Hematopoietic multipotent progenitor cell treated with erythropoietin and hydrocortisone succinate and interleukin-3 and kit ligand, for 4 days (in vitro differentiated cells): Measurements from ENCODE around the gene TNRC6C.
"Not testable (repeated sequence)": the region's sequence is repeated elsewhere in the genome, so short reads cannot be mapped to it uniquely, and the experiment has no call there.

Source experiments
- DNase-seq: peaks from one replicate; pipeline ENCODE4 v3.0.0-alpha.2; 2015

The TNRC6C gene

GRCh38 chr17:78128551-78129350 lies 170.2 kb downstream of the TNRC6C start, which contains the start of gene TMC6:
TSS of gene TMC6 (minus strand) at chr17:78128755. CDS start at chr17:78126832, 1,923 bp downstream.
- peak; percentile 95 for DNase-seq

DNA sequence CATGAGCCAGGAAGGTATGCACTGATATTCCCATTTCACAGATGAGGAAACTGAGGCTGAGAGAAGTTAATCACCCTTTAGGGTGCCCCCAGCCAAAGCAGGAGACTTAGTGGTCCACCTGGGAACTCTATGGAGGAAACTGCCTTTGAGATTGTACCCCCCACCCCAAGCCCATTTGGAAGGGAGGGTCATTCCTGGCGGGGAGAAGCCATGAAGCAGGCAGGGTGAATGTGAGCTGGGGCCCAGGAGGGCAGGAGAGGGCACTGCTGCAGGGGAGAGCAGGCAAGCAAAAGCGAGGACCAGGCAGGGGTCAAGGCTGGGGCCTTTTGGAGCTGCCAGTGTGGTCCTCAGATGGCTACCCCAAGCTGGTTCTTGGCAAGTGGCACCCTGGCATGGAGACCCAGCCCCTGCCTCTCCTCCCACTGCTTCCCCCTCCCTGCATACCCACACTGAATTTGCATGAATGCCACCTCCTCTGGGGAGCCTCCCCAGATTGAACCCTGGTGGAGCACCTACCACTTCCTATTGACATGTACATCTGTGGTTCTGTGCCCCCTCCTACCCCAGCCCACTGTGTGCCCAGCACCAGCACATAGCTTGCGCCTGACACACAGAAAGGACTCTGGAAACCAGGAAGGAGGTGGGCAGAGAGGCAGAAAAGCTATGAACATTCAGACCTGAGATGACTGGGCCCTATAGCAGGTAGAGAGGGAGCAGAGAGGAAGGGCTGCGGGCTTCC lies 171.0 kb downstream of the TNRC6C start:
- DNase-seq = peak; percentile 62

GRCh38 chr17:78130090-78130436 lies 171.6 kb downstream of the TNRC6C start:
- peak; percentile 87 for DNase-seq

GRCh38 chr17:78130437-78131101 lies 172.1 kb downstream of the TNRC6C start, which contains the start of gene TMC8:
TSS of gene TMC8 (plus strand) at chr17:78130771. CDS start at chr17:78131589, 818 bp downstream.
- peak; percentile 96 for DNase-seq

GRCh38 chr17:78131172-78132083 lies 172.9 kb downstream of the TNRC6C start:
- peak; percentile 73 for DNase-seq

DNA sequence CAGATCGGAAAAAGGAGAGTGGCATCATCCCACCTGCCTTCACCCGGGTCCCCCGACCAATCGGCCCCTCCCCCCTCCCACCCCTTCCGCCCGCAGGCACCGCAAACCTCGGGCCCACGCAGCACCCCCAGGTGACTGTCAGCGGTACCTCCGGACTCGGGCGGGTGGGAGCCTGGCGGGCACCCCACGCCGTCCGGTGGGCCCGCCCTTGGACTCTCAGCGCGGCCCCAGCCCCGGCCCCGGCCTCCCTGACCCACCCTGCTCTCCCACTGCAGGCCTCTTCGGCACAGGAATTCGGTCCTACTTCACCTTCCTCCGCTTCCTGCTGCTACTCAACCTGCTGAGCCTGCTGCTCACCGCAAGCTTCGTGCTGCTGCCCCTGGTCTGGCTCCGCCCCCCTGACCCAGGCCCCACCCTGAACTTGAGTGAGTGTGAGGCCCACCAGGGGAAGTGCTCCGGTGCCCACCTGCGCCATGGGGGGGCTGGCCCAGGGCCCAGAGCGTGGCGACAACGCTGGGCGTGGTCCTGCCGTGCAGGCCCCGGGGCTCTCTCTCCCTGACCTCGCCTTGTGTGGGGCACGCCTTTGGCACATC lies 173.7 kb downstream of the TNRC6C start:
- peak; percentile 79 for DNase-seq

DNA sequence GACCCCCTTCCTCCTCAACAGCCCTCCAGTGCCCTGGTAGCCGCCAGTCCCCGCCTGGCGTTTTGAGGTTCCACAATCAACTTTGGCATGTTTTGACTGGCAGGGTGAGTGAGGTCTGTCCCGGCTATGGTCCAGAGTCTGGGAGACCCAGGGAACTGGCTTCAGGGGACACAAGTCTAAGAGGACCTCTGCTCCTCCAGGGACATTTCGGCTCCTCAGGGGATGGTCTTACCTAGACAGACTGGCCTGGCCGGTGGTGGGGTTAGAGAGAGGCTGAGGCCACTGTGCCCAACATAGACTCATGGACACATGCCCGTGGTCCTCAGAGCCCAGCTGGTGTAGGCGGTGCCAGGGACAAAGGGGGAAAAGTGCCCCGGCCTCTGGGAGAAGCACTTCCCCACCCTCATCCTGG lies 174.3 kb downstream of the TNRC6C start:
- DNase-seq = no peak

DNA sequence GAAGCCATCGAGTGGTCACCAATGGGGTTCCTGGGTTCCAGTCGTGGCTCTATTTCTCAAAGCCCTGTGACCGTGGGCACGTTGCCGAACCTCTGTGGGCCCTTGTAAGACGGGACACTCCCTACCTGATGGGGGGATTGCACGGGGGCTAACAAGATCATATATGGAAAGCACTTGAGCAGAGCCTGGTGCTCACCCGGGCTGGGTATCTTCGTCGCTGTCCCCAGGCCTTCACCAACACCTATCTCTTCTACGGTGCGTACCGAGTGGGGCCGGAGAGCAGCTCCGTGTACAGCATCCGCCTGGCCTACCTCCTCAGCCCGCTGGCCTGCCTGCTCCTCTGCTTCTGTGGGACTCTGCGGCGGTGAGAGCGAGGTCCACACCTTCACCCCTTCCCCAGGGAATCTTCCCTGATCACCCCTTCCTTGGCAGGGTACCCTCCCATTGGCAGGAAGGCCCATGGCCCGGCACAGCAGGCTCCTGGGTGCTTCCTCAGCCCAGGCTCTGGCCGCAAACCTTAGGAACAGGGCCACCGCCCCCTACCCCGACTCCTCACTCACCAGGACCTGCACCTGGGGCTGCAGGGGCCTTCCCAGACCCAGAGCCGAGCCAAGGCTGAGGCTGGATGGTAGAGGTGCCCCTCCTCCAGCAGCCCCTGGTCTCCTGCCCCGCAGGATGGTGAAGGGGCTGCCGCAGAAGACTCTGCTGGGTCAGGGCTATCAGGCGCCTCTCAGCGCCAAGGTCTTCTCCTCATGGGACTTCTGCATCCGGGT lies 174.9 kb downstream of the TNRC6C start:
- DNase-seq = no peak

- DNase-seq = peak; percentile 88
Observed at GRCh38 chr17:78133971-78134898, 175.7 kb downstream of the TNRC6C start.

DNA sequence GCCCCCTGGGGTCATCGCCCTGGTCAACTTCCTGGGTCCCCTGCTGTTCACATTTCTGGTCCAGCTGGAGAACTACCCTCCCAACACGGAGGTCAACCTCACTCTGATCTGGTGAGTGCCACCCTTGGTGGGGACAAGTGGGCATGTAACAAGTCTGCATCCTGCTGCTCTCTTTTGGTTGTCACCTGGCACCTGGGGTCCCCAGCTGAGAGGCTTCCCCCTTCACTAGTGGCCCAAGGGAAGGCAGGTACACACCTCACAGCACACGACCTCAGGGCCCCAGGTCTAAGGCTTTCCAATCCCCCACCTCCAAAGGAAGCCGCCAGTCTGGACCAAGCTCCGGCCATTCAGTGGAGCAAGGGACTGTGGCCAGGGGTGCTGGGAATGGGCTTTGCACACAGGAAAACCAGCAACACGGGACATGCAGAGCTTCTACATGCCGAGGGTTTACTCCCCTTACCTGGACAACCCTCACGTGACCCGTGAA lies 176.4 kb downstream of the TNRC6C start:
- DNase-seq = no peak

DNA sequence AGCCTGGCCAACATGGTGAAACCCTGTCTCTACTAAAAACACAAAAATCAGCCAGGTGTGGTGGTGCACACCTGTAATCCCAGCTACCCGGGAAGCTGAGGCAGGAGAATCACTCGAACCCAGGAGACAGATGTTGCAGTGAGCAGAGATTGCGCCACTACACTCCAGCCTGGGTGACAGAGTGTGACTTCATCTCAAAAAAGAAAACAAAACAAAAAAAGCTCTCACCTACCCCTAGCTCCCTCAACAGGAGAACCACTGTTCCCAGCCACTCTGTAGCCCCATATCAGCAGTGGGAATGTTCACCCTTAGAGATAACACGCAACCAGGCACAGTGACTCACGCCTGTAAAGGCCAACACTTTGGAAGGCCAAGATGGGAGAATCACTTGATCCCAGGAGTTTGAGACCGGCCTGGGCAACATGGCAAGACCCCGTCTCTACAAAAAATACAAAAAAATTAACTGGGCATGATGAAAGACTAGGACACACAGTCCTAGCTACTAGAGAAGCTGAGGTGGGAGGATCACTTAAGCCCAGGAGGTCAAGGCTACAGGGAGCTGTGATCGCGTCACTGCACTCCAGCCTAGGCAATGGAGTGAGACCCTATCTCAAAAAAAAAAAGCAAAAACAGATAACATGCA lies 177.5 kb downstream of the TNRC6C start:
- DNase-seq = no peak

- peak; percentile 71 for DNase-seq
Observed at GRCh38 chr17:78137392-78138203, 179.1 kb downstream of the TNRC6C start.

- no peak for DNase-seq
Observed at GRCh38 chr17:78138204-78139060, 179.9 kb downstream of the TNRC6C start.

DNA sequence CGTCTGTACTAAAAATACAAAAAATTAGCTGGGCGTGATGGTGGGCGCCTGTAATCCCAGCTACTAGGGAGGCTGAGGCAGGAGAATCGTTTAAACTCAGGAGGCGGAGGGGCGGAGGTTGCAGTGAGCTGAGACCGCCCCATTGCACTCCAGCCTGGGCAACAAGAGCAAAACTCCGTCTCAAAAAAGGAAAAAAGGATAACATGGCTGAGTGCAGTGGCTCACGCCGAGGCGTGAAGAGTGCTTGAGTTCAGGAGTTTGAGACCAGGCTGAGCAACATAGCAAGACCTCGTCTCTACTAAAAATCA lies 181.3 kb downstream of the TNRC6C start:
- not testable (repeated sequence) for DNase-seq

- DNase-seq = peak; percentile 100
Observed at GRCh38 chr17:78140169-78141051, 181.9 kb downstream of the TNRC6C start.

- no peak for DNase-seq
Observed at GRCh38 chr17:78141437-78142118, 183.1 kb downstream of the TNRC6C start.
